ENCODE measurements around the gene C19orf44.

Gene C19orf44

GRCh38 chr19:16531380-16531669, 35.1 kb downstream of the C19orf44 start:
- no peak for TF ChIP-seq CTCF (IDR thresholded peaks at IDR 0.05; ENCODE audit: control insufficient read depth, extremely low read depth, insufficient read depth)
- no peak overlapping the region for H3K4me3 ChIP-seq (ENCODE audit: low read depth, low read length)
- no peak for DNase-seq (ENCODE audit: low read depth)

- DNase-seq (ENCODE audit: low read depth): no peak
- no peak overlapping the region for H3K4me3 ChIP-seq (ENCODE audit: low read depth, low read length)
- no peak for TF ChIP-seq CTCF (IDR thresholded peaks at IDR 0.05; ENCODE audit: control insufficient read depth, extremely low read depth, insufficient read depth)
Measured at GRCh38 chr19:16532440-16533234, 36.4 kb downstream of the C19orf44 start.

GRCh38 chr19:16535381-16535780, 39.2 kb downstream of the C19orf44 start:
- TF ChIP-seq CTCF (IDR thresholded peaks at IDR 0.05; ENCODE audit: control insufficient read depth, extremely low read depth, insufficient read depth): no peak

GRCh38 chr19:16536130-16536529, 39.9 kb downstream of the C19orf44 start:
- no peak for DNase-seq (ENCODE audit: low read depth)
- no peak for TF ChIP-seq CTCF (IDR thresholded peaks at IDR 0.05; ENCODE audit: control insufficient read depth, extremely low read depth, insufficient read depth)
- no peak overlapping the region for H3K4me3 ChIP-seq (ENCODE audit: low read depth, low read length)

More at GRCh38 chr19:16535381-16535780, 39.2 kb downstream of the C19orf44 start:
- no peak overlapping the region for H3K4me3 ChIP-seq (ENCODE audit: low read depth, low read length)
- no peak for DNase-seq (ENCODE audit: low read depth)

- no peak overlapping the region for H3K4me3 ChIP-seq (ENCODE audit: low read depth, low read length)
- no peak for TF ChIP-seq CTCF (IDR thresholded peaks at IDR 0.05; ENCODE audit: control insufficient read depth, extremely low read depth, insufficient read depth)
- no peak for DNase-seq (ENCODE audit: low read depth)
Measured at GRCh38 chr19:16537111-16537510, 40.9 kb downstream of the C19orf44 start.

- TF ChIP-seq CTCF (IDR thresholded peaks at IDR 0.05; ENCODE audit: control insufficient read depth, extremely low read depth, insufficient read depth): no peak
- DNase-seq (ENCODE audit: low read depth): no peak
- peak overlapping the region; percentile 75 for H3K4me3 ChIP-seq (ENCODE audit: low read depth, low read length)
Measured at GRCh38 chr19:16540948-16541347, 44.8 kb downstream of the C19orf44 start.

GRCh38 chr19:16541526-16542044, 45.4 kb downstream of the C19orf44 start:
- peak overlapping the region; percentile 75 for H3K4me3 ChIP-seq (ENCODE audit: low read depth, low read length)
- no peak for DNase-seq (ENCODE audit: low read depth)
- TF ChIP-seq CTCF (IDR thresholded peaks at IDR 0.05; ENCODE audit: control insufficient read depth, extremely low read depth, insufficient read depth): no peak

Data from LNCaP clone FGC (cell line).